ENCODE measurements around the gene ZER1.

DNA sequence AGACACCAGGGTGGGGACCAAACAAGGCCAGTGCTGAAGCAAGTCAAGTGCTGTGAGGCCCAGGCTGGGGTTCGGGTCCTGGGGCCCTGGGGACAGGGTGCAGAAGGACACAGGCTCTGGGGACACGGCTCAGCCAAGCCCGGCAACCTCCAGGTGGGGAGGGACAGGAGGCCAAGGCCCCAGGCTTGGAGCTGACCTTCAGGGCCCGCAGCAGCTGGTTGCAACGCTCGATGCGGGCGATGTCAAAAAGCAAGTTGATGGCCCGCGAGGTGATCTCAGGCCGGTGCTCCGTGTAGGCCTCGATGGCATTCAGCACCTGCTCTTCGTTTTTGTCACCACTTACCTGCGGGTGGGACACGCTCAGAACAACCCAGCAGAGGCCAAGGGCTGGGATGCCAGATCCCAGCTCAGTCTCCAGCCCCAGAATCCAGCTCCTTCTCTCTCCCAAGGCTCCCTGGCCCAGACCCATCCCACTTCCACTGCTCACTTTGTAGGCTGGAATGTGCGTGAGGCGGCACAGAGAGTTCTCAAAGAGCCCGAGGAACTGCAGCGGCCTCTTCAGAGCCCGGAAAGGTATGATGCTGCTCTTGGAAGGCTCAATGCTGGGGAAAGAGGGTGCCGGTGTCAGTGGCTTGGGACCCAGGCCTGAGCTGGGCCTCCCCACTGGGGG lies 20.7 kb downstream of the ZER1 start:
- no peak for TF ChIP-seq POLR2AphosphoS5 (IDR thresholded peaks at IDR 0.05; ENCODE audit: low read depth, low read length)
- TF ChIP-seq, protein P1, sequence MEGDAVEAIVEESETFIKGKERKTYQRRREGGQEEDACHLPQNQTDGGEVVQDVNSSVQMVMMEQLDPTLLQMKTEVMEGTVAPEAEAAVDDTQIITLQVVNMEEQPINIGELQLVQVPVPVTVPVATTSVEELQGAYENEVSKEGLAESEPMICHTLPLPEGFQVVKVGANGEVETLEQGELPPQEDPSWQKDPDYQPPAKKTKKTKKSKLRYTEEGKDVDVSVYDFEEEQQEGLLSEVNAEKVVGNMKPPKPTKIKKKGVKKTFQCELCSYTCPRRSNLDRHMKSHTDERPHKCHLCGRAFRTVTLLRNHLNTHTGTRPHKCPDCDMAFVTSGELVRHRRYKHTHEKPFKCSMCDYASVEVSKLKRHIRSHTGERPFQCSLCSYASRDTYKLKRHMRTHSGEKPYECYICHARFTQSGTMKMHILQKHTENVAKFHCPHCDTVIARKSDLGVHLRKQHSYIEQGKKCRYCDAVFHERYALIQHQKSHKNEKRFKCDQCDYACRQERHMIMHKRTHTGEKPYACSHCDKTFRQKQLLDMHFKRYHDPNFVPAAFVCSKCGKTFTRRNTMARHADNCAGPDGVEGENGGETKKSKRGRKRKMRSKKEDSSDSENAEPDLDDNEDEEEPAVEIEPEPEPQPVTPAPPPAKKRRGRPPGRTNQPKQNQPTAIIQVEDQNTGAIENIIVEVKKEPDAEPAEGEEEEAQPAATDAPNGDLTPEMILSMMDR (IDR thresholded peaks at IDR 0.05; ENCODE audit: control extremely low read depth in 1 of 3, insufficient read depth in 1 of 3, low read depth in 1 of 3, low read length in 3 of 3), result no peak
- no peak for TF ChIP-seq YY1 (IDR thresholded peaks at IDR 0.05; ENCODE audit: low read depth, low read length)
- no peak for TF ChIP-seq POLR2A (IDR thresholded peaks at IDR 0.05; ENCODE audit: control extremely low read depth in 1 of 2, low read depth in 2 of 2, low read length in 2 of 2)
- TF ChIP-seq ZNF274 (IDR thresholded peaks at IDR 0.05; ENCODE audit: borderline replicate concordance, extremely low read depth, low read length), result no peak
- no peak for TF ChIP-seq CEBPB (IDR thresholded peaks at IDR 0.05; ENCODE audit: low read depth, low read length)
- TF ChIP-seq TAF1 (IDR thresholded peaks at IDR 0.05; ENCODE audit: low read depth, low read length), result no peak
- no peak for TF ChIP-seq KDM5A (IDR thresholded peaks at IDR 0.05; ENCODE audit: low read length)
- no peak for TF ChIP-seq SRF (IDR thresholded peaks at IDR 0.05; ENCODE audit: low read depth, low read length)
